ENCODE data around the gene GARS1.

DNA sequence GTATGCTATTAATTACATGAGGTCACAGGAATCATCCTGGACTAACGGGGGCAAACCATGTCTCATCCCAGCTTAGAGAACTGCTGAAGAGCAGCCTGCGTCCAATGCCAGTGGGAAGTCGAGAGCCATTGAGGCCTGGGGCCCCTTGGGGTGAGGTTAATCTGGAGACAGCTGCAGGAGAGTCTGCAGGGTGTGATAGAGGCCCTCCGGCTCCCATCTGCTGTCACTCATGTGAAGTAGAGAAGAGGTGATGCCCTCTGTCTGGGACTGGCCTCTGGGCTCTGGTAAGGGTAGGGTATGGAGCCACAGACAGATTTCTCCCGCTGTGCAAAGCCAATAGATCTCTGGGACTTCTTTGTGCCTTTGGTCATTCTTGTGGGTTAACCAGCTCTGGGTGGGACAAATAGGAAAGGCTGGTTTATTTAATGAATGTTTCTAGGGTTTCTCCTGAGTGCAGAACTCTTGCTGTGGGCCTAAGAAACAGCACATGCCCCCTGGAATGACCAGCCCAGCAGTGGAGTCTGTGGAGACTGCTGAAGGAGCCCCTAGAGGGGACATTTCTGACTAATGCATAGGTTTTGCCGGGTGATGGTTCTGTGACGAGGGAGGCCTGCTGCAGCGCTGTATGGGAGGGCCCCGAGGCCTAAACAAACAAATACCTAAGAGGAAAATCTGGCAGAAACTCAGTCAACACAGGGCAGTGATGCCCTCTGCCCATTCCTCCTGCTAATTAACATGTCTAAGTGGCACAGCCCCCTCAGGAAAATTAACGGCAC lies 53.1 kb downstream of the GARS1 start:
- TF ChIP-seq POLR2A (IDR thresholded peaks at IDR 0.05), result no peak
- no peak for TF ChIP-seq CTCF (IDR thresholded peaks at IDR 0.05)
